Gastroesophageal sphincter (tissue), 3 donors: ENCODE measurements around the gene SERPINF2.

ENCODE experiments used
- CTCF ChIP-seq, 4 experiments: fragments of 200-600 bp in 2 of 4; fragments of 450-650 bp in 2 of 4; sonication (generic) in 1 of 4; IDR thresholded peaks; one replicate each; pipeline ENCODE4 v1.5.1; 2017 to 2019; ENCODE audit warnings: antibody characterized with exemption in 4 of 4, mild to moderate bottlenecking in 2 of 4, moderate library complexity in 2 of 4
- POLR2A ChIP-seq, 2 donors: fragments of 450-650 bp; IDR thresholded peaks; one replicate each; pipeline ENCODE4 v1.6.1; 2017; ENCODE audit warnings: antibody characterized with exemption in 2 of 2, mild to moderate bottlenecking in 2 of 2, moderate library complexity in 1 of 2
- POLR2AphosphoS5 ChIP-seq: sonication (generic); formaldehyde crosslinking; IDR thresholded peaks from one replicate; pipeline ENCODE4 v1.6.1; 2017; ENCODE audit warnings: antibody characterized with exemption

GRCh38 chr17:1707107-1707506, 35.6 kb upstream of the SERPINF2 start:
- TF ChIP-seq CTCF (IDR thresholded peaks at IDR 0.05) (no peak), POLR2AphosphoS5 (no peak), POLR2A (IDR thresholded peaks at IDR 0.05) (no peak)
